Activated T-helper 9 cell treated with anti-CD3 and anti-CD28 coated beads, Interleukin-2, amount 50 U/mL, for 16 hours (primary cell): ENCODE data around the gene SYT17.

ENCODE experiments used
- DNase-seq: peaks from one replicate; pipeline ENCODE4 v3.0.0-alpha.2; 2020; ENCODE audit warnings: low read depth

SYT17 gene, protein sequence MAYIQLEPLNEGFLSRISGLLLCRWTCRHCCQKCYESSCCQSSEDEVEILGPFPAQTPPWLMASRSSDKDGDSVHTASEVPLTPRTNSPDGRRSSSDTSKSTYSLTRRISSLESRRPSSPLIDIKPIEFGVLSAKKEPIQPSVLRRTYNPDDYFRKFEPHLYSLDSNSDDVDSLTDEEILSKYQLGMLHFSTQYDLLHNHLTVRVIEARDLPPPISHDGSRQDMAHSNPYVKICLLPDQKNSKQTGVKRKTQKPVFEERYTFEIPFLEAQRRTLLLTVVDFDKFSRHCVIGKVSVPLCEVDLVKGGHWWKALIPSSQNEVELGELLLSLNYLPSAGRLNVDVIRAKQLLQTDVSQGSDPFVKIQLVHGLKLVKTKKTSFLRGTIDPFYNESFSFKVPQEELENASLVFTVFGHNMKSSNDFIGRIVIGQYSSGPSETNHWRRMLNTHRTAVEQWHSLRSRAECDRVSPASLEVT

DNA sequence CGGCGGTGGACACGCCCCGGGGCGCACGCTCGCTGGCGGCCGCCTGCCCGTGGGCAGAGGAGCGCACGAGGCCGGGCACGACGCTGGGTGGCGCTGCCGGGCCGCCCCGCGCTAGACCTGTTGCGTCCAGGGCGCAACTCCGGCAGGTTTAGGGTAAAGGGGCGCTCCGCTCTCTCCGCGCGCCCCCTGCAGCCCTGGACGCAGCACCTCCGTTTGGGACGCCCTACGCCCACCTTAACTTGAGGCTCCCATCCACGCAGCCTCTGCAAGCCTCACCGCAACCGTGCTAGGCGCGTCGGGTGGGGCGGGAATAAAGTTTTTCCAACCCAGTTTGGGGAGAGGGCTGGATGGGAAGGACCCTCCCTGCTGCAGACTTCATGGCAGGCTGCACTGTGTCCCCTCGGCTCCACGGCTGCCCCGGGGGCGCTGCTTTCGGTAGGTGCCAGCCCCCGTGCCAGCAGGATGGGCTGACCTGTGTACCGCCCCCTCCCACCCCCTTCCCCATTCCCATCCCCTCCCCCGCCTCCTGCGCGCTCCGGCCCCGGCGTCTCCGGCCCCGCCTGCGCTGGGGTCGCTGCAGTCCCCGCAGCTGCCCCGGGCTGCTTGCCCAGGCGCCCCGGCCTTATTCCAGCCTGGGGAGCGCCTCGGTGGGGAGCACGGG lies at the start of gene SYT17:
Gene SYT17, plus strand, starts transcription at position 531 of the 661 bp plus-strand sequence. CDS start 407 bp downstream, outside the sequence.
- no peak for DNase-seq

DNA sequence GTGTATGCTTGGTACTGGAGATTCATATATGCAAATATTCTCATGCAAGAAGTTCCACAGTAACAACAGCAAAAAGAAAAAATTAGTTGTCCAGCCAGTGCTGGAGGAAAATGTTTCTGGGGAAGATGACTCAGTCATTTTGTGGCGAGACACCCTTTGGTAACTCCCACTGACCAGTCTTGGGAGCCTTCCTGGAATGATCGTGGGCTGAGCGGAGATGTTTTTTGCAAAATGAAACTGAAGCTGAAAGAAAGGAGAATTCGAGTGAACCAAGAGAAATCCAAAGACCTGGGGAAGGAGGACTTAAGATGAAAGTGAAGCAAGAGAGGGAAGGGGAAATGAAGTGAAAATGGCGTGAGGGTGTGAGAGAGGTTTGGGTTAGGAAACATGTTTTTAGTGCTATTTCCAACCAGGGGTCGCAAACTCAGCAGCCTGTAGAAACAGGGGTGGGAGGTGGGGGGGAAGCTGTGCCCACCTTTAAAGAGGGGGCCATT lies 49.1 kb upstream of the SYT17 start:
- DNase-seq = no peak

DNA sequence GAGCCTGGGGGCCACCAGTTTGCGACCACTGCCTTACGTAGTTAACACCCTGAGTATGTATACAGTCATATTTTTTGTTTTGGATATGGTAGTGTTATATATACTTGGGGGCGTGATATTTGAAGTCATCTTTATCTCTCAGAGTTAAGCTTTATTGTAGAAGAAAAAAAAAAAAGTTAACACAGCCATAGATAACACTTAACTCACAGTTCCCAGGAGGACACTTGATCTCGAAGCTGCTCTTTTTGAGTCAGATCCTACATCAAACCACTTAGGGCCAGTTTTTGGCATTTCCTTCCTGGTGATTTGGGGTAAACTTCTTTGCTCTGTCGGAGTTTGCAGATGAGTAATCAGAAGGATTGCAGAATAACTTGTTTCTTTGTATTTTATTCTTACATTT lies 48.5 kb upstream of the SYT17 start:
- DNase-seq = no peak

DNA sequence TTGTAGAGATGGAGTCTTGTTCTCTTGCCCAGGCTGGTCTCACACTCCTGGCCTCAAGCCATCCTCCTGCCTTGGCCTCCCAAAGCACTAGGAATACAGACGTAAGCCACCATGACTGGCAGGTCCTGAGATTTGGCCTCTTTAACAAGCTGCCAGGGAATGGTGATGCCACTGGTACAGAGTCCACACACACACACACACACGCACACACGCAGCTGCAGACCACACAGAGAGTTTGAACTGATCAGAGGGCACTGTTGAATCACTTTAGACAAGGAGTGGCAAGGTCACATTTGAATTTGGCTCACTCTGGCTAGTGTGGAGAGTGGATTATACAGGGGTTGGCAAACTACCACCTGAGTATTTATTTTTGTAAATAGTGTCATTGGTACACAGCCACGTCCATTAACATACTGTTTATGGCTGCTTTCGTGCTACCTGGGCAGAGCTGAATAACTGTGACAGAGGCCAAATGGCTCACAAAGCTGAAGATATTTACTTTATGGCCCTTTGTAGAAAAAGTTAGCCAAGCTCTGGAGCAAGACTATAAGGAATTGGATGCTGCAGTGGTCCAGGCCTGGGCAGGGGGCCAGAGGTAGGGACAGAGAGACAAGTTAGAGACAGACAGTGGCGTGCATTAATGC lies 44.4 kb upstream of the SYT17 start:
- DNase-seq = no peak

DNA sequence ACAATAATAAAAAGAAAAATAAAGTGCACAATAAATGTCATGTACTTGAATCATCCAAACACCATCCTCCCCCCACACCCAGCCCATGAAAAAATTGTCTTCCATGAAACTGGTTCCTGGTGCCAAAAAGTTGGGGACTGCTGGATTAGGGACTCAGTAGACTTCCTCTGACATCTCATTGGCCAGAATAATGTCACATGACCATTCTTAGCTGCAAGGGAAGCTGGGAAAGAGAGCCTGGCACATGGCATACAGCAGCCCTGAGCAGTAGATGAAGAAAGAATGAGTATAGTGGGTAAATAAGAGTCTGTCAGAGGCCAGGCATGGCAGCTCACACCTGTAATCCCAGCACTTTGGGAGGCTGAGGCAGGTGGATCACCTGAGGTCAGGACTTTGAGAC lies 41.7 kb upstream of the SYT17 start:
- no peak for DNase-seq

DNA sequence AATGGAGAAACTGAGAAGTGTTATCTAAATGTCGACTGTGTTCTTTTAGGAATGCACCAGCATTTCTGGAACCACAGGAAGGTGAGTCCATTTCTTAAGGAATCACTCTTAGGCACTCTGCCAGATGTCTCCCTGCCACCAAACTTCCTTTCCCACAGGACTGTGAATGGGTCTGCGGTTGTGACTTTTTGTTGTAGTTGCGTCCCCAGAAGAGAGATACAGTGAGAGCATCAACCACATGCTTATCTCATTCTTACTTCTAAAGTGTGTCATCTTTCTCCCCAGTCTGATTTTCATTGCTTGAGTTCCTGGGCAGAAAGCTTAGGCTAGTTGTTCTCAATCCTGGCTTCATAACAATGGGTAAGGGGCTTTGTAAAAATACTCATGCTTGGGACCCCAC lies 40.8 kb upstream of the SYT17 start:
- DNase-seq = no peak

DNA sequence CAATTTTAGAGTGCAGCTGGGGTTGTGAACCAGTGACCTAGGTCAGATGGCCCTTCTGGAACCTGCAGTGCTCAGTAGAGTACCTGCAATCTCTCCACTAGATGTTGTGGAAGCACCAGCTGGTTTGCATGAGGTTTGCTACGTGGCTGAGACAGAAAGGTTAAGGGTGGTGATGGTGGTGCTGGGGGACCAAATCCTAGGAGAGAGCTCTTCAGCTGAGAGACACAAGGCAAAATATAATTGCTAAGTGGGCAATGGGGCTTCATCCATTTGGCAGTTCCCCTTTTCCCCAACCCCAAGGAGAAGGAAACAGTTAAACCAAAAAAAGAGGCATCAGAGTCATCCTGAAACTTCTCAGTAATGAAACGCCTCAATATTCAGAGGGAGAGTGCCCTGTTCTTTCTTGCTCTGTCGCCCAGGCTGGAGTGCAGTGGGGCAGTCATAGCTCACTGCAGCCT lies 40.3 kb upstream of the SYT17 start:
- no peak for DNase-seq

DNA sequence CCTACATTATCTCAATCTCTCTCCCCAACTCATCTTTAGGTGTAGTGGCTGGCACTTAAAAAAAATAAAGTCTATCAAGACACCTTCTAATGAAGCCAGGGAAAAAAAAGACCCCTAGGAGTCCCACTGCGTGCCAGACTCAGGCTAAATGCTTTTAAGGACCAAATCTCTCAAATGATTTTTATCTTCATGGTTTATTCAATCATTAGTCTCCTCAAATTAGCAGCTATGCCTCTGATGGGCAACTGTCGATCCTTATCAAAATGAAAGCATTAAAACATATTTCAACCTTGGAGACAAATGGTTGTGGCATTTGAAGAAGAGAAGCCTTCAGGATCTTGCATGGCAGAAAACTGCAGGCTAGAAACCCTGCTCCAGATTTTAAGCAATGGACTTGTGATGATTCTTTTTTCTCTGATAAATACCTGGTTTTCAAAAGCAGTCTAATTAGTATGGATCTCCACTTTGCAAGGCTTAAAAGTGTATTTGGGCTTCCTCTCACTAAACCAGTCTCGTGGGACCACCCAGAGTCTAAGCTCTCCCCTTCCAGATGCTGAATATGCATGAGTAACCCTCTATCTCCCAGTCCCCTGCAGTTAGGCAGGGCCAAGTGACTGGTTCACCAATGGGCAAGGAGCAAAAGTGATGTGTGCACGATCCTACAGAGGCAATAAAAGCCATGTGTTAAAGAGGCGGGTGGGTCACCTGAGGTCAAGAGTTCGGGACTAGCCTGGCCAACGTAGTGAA lies 39.4 kb upstream of the SYT17 start:
- no peak for DNase-seq

DNA sequence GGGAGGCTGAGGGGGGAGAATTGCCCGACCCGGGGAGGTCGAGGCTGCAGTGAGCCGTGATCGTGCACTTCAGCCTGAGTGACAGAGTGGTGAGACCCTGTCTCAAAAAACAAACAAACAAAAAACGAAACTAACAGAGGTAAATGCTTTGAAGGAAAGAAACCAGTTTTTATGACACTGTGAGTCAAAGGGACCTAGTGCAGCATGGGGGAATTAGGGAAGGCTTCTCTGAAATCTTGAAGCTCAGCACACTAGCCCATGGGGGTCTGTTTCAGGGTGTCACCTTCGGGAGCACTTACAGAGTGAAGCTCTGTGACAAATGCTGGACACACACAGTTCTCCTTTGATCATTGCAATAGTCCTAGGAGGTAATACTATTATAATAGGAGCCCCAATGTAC lies 37.7 kb upstream of the SYT17 start:
- no peak for DNase-seq

DNA sequence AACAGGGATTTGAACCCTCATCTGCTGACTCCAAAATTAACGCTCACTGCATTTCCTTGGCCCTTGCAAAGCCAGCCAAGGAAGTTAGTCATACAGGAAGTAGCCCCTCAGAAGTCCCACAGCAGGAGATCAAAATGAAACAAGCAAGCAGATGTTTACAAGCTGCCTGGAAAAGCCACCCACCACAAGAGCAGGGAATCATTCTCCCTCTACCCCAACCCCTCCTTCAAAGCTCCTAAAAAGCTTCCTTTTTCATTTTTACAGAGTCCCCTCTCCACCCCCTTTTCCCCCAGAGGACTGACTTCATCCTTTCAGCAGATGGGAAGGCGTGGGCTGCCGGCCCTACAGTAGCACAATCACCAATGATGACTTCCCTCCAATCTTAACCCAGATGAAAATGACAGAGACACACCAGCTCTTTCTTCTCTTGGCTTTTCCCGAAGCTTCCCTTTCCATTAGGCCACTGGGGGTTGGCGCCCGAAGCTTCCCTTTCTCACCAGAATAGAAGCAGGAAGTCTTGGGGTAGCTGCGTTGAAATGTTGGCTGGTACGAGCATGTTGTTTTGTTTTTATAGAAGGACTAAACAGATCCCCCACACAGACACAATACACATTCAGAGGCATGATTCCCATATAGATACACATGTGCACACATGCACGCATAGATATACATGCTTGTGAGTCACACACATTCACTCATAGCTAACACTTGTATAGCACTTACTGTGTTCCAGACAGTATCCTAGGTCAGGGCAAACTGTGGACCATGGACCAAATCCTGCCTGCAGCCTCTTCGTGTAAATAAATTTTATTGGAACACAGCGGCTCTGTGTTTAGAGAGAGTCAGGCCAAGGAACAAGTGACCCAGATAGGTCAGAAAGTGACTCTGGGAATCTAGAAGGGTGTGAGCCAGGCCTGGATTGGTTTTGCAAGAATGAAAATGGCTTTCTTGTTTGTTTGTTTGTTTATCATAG lies 36.9 kb upstream of the SYT17 start:
- no peak for DNase-seq

DNA sequence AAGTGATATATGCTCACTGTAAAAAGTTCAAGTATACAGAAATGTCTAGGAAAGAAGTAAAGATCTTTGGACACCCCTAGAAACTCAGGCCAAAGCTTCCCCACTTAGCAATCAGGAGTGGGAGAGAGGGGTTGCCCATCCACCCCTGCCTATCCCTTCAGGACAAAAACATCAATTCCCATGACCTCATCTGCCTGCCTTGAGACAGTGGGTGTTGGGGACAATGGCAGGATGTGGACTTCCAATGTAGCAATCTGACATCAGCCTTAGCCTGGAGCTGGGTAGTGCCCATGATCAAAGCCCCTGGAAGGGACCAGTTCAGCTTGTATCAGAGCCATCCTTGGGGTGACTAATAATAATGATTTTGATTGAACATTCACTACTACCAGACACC lies 36.2 kb upstream of the SYT17 start:
- DNase-seq = no peak

DNA sequence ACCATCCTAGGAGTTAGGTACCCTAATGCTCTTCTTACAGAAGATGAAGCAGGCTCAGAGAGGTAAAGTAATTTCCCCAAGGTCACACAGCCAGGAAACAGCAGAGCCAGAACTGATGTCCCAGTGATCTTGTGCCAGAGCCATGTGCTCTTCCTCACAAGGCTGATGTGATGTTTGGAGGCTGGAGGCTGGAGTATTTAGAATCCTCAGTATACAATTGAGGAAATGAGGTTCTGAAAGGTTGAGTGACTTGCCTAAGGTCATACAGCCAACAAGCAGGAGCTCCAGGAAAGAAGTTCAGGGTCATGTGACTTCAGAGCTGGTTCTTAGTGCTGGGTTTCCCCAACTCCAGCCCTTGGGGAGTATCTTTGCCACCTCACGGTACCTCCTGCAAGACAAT lies 35.8 kb upstream of the SYT17 start:
- no peak for DNase-seq

DNA sequence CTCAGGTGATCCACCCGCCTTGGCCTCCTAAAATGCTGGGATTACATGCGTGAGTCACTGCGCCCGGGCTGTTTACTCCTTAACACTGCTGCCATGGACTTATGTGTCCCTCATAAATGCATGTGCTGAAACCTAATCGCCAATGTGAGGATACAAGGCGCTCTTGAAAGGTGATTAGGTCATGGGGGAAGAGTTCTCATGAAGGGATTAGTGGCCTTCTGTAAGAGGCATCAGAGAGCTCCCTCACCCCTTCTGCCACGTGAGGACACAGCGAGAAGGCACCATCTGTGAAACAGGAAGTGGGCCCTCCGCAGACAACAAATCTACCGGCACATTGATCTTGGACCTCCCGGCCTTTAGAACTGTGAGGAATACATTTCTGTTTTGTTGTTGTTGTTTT lies 35.1 kb upstream of the SYT17 start:
- no peak for DNase-seq

DNA sequence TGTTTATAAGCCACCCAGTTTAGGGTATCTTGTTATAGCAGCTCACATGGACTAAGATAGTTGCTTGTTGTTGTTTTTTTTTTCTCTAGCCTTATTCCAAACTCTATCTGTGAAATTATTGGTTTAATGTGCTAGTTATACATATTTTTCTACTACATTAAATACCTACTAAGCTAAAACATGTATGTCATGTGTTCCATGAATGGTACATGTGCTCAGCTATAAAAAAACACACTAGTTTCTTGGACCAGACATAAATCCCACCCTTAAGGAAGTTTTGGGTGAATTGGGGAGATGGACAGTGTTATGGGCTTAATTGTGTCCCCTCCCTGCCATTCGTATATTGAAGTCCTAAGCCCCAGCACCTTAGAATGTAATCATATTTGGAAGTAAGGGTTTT lies 34.4 kb upstream of the SYT17 start:
- no peak for DNase-seq

DNA sequence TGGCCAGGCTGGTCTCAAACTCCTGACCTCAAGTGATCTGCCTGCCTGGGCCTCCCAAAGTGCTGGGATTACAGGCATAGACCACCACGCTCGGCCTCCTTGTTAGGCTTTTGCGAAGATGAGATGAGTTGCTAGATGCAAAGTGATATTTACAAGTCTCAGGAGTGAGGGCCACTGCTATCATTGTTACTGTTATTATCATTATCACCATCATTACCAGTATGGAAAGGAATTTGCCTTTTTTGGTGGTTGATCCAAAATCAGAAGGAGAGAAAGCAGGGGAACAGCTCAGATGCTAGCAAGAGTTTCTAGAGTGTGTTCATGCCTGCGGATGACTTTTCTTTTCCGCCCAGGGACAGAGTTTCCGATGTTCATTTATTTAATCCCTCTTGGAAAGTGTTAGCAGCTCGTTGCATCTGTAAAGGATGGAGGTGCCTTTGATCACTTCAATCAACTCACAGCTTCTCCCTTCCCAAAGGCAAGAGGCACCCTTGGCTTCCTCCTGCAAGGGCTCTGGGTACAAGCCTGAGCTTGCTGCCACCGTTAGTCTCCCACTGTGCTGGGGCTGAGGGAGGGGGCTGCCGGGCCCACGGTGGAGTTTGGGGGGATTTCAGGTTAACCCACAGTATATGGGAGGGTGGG lies 32.7 kb upstream of the SYT17 start:
- DNase-seq = no peak

DNA sequence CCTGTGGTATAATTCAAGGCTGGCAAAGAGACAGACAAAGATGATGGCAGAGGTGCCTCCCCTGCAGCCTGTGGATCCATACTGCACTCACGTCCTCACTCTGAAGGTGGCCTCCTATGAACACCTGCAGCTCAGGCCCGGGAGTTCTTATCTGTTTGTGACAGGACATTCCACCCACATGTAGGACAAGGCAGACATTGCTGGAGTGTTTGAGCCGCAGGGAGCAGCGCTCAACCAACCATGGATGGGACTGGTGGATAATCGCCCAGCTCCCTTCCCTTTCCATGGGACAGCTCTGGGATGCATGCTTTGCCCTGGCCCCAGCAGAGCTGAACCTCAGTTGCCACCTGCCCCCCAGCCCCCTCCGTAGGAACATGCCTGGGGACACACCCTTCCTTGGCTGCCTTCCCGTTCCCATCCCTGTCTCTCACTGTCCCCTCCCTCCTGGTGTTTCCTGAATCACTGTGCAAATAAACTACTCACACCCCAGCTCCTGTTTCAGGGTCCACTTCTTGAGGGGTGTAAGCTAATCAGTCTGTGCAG lies 32.1 kb upstream of the SYT17 start:
- DNase-seq = no peak

DNA sequence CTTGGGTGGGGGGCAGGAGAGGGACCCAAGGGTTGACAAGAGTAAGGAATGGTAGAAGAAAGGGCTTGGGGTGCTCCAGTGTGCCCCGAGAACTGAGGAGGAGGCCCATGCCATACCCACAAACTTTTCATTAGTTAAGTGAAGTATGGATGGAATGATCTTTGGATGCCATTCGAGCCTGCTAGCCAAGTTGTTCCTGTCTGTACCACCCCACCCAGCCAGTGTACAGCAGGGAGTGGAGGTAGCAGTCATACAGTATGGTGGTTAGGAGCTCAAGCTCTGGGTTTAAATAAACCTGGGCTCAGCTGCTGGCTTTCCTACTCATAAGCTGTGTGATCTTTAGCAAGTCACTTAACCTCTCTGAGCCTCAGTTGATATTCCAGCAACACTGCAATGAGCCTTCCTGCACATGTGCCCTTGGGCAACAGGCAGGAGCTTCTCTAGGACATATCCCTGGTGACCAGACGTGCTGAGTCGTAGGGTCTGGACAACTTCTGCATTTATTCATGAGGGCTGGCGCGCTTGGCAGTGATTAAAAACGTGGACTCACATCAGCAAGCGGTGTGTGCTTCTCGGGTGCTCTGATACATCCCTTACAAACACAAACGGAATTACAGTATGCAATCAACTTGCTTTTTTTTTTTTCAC lies 31.4 kb upstream of the SYT17 start:
- no peak for DNase-seq

DNA sequence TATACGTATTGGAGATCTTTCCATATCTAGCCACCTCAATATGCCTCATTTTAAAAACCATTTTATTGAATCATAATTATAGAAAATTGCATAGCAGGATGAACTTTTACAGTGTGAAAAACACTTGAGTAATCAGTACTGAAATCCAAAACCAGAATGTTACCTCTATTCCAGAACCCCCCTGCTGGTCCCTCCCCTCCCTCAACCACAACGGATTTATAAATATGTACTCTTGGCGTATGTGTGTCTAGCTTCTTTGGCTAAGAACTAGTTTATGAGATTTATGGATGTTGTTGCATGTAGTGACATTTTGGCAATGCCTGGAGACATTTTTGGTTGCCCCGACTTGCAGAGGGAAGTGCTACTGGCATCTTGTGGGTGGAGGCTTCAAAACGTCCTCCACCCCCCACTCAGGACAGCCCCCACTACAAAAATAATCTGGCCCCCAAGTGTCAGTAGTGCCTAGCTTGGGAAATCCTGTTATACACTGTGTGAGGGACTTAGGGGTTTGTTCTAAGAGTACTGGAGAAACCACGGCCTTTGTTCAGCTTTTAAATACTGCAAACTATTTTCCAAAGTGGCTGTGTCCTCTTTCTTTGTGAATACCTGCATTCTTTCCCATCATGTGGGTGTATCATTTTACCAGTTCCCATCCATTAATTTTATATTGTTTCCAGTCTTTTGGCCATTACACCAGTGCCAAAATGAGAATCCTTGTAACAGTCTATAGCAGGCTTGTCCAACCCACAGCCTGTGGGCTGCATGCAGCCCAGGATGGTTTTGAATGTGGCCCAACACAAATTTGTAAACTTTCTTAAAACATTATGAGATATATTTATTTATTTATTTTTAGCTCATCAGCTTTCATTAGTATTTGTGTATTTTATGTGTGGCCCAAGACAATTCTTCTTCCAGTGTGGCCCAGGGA lies 30.6 kb upstream of the SYT17 start:
- no peak for DNase-seq
